NK-92 (cell line): ENCODE data around the gene ARHGEF4.

ENCODE experiments used
- DNase-seq: peaks from one replicate; lab custom pipeline; 2025; ENCODE audit not compliant: unreplicated experiment; lab: John Stamatoyannopoulos, UW

The ARHGEF4 gene

GRCh38 chr2:130834931-130835765 lies 1.6 kb upstream of the ARHGEF4 start:
- DNase-seq = no peak

DNA sequence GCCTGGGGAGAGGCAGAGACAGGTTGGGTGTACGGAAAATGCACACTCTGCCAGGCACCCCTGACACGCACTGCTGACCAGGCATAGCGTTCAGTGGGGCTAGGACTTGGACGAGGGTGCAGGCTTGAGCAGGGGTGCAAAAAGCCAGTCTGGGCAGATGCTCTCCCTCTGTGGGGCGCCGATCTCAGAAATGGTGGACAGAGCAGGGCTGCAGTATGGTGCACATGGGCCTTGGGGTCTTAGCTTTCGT lies 1.0 kb upstream of the ARHGEF4 start:
- DNase-seq = no peak

DNA sequence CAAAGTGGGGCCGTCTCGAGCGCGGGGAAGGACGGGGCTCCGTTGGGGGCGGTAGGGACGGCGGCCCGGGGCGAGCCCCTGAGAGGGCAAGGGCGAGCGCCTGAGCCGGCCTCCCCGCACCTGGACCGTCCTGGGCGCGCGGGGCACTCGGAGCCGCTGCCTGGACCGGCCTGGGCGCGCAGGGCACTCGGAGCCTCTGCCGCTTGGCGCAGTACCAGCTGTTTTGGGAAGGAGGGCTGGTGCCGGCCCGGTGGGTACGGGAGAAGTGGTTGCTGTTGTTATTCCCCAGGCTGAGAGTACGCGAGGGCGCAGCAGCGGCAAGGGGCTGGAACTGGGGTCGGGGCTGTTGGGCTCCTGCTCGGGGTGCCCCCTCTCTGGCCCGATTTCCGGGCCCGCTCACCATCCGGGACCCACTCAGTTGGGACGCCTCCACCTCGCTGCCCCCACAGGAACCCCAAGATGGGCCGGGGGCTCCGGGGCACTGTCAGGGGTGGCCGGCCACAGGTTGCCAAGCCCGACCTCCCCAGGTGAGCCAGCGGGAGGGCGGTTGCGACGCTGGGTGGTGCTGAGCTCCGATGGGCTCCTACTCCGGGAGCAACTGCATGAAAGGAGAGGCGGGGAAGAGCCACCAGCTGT lies 579 bp downstream of the ARHGEF4 start:
- DNase-seq = no peak

DNA sequence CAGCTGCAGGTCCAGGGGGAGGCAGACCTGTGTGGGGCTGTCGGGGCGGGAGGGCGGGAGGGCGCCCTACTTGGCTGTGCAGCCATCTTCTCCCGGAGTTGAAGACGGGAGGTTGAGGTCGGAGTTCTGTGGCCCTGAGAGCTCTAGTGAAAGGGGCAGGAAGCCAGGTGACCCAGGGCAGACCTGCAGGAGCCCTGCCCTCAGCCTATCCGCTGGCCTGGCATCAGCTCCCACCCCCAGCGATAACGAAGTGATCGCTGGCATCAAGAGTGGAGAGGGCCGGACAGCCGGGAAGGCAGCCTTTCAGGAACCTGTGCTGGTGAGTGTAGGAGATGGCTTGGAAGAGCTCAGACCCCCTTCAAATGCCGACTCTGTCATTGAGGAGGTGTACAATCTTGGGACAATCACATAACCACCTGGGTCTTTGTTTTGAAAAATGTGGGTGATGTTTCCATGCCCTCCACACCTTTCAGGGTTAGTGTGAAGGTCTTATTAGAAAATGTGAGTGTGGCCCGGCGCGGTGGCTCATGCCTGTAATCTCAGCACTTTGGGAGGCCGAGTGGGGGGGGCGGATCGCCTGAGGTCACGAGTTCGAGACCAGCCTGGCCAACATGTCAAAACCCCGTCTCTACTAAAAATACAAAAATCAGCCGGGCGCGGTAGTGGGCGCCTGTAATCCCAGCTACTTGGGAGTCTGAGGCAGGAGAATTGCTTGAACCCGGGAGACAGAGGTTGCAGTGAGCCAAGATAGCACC lies 1.3 kb downstream of the ARHGEF4 start:
- no peak for DNase-seq

- DNase-seq = no peak
Observed at GRCh38 chr2:130839011-130839780, 2.5 kb downstream of the ARHGEF4 start.

- DNase-seq = no peak
Observed at GRCh38 chr2:130840506-130840905, 3.8 kb downstream of the ARHGEF4 start.

- DNase-seq = no peak
Observed at GRCh38 chr2:130841741-130842365, 5.1 kb downstream of the ARHGEF4 start.

- DNase-seq = no peak
Observed at GRCh38 chr2:130842770-130843169, 6.1 kb downstream of the ARHGEF4 start.

DNA sequence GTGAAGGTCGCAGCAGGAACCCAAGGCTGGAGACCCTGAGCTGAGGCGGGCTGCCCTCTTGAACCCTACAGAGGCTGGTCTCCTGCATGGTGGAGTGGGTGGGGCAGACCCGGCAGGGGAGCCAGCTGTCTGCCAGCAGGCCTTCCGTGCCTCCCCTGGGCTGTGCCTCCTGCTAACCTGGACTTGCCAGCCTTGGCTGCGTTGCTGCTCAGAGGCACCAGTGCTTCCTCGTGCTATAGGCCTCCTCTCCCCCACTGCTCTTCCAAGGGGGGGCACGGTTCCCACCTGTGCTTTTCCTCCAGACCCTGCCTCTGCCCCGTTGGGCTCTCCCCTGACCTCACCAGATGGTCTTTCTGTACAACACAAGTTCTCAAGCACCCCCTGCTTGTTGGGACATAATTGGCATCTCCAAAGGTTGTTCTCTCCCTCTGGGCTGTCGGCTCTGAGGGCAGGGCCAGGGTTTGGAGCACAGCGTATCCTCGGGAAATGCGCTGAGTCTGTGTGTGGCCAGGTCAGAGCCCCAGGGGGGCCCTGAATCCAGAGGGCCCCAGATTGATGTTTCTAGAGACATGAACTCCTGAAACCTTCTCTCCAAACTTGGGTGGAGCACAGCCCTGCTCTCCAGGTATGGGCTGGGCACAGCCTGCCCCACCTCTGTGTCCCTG lies 6.7 kb downstream of the ARHGEF4 start:
- no peak for DNase-seq

- DNase-seq = no peak
Observed at GRCh38 chr2:130844161-130844560, 7.4 kb downstream of the ARHGEF4 start.

- no peak for DNase-seq
Observed at GRCh38 chr2:130845505-130846085, 8.9 kb downstream of the ARHGEF4 start.

GRCh38 chr2:130846233-130846632 lies 9.5 kb downstream of the ARHGEF4 start:
- DNase-seq = no peak

- DNase-seq = no peak
Observed at GRCh38 chr2:130846686-130847375, 10.1 kb downstream of the ARHGEF4 start.

GRCh38 chr2:130847776-130848525 lies 11.2 kb downstream of the ARHGEF4 start:
- no peak for DNase-seq

DNA sequence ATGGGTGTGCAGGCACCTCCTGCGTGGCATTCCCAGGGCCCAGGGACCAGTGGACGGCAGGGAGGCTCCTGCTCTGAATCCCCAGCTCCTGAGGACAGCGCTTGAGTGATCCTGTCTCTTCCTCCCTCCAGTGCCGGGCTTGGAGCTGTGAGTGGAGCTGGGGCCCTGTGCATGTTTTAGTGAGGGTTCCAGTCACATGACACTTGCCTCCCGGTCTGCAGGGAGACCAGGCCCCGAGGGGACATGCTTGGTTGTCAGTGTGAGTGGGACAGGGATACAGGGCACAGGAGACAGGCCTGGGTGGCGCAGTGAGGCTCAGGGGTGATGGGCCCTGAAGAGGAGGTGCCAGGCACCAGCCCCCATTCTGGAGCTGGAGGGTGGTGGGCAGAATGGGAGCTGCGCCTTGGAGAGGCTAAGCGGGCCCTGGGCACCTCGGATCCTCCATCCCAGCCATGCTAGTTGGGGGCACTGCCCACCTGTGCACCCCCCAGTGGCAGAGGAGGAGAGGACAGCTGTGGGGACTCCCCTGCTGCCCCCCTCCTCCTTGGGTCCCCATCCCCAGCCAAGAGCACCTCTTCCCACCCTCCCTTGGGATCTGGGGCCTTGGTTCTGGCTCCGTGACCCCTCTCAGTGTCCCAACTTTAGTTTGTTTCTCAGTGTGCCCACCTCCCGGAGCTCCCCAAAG lies 12.0 kb downstream of the ARHGEF4 start:
- DNase-seq = no peak

DNA sequence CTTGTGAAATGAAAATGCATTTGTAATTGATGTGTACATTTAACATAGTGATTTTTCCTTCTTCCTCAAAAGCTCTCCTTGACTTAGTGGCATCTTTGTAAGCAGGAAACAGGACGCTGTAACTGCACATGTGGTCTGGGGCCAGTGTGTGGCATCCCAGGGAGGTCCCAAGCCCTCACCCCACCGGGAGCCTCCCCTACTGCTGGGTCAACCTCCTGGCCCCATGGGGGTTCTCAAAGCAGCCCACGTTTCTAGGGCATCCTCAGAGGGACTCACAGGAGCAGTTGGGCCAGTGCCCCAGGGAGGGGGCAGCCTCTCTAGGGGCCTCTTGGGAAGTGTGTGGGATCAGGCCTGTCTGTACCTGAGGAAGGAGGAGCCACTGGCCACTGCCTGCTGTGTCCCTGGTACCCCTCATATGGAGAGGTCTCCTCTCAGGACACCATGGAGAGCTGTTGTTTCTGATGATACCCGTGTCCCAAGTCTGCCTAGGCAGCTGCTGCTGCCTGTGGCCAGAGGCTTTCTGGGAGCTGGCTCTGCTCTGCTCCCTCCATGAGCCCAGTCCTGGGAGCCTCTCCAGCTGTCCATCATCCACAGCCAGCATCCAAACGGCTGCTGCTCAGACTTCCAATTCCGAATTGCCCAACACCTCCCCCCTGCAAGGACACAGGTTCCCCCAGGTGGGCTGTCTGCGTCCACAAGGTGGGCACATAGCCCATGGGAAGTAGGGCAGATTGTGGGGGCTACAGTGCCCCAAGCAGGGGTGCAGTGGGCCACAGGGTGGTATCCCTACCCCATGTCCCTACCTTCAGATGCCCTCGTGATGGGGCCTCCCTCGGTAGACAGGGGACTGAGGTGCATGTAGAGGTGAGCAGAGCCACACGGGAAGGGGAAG lies 13.4 kb downstream of the ARHGEF4 start:
- no peak for DNase-seq
